ENCODE data around the gene ENTPD1. TPM values are rescaled to one million over a fixed set of nuclear protein-coding genes. Genes with fewer than 3 reads are reported as not detected.

The ENTPD1 gene
- polyA plus RNA-seq, 3 donors = 62.2 to 71.1 (median 70.4) TPM

DNA sequence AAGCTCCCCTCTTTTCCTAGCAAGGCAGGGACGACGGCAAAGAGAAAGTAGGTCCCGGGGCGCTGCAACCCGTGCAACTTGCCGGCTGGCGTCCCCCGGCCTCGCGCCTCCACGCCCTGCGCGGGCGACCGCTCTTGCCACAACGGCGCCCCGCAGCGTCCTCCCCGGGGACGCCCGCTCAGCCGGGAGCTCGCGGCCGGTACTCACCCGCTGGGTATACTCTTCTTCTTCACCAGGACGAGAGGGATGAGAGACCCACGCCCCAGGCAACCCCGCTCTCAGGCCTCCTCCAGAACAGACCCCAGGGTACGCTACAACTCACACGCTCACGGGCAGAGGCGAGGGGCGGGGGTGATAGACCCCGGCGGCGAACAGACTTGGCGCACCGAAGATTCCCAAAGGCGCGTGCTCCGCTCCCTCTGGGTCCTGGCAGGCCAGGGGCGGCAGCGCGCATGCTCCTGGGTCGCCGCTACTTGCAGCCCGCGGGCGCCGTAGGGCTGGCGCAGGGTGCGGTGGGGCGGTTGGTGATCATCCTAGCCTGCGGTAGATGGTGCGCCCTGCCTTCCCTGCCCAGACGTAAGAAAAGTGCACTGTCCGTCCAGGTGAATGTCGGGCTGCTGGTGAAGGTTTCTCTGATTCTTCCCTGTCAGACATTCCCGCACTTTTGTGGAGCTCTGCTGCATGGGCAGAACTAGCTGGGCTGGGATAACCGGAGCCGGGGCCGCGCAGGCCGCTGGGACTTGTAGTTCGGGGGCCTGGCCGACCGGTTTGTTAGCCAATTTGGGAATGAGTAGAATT, 151.7 kb downstream of the ENTPD1 start, which contains the start of gene CC2D2B:
CC2D2B (plus strand) TSS at position 520 of the 798 bp plus-strand sequence. CDS start 3,349 bp downstream, outside the sequence.
- Histone ChIP-seq H3K4me1 (ENCODE audit: control insufficient read depth in 1 of 2, insufficient read depth in 2 of 2, low read length in 2 of 2) (peaks cover 7 to 10% of the 10 kb centered on the region in 2 donors), H3K79me2 (ENCODE audit: insufficient read depth, low read length) (no peaks in the 10 kb centered on the region), H3K9ac (ENCODE audit: insufficient read depth, low read length, poor library complexity, severe bottlenecking) (peak within 1 kb of the TSS; percentile 76), H4K20me1 (ENCODE audit: insufficient read depth, low read length) (no peaks in the 10 kb centered on the region), H3K4me2 (replicated peaks; ENCODE audit: extremely low read depth, low read length, poor library complexity, severe bottlenecking) (peak within 1 kb of the TSS; percentile 84), H3K27me3 (ENCODE audit: control insufficient read depth in 2 of 2, insufficient read depth in 2 of 2, low read length in 2 of 2) (no peaks in the 10 kb centered on the region), H2AFZ (ENCODE audit: insufficient read depth, low read depth, low read length, poor library complexity, severe bottlenecking) (peak within 1 kb of the TSS; percentile 92), H3K27ac (ENCODE audit: low read depth in 1 of 2, low read length in 2 of 2) (peak within 1 kb of the TSS in 1 of 2 donors; percentile 52), H3K4me3 (replicated peaks in 1 of 3; ENCODE audit: low read depth in 2 of 3, low read length in 3 of 3) (peak within 1 kb of the TSS; percentile 60 to 88 (median 60)), H3K9me3 (replicated peaks in 1 of 2; ENCODE audit: control insufficient read depth in 1 of 2, insufficient read depth in 1 of 2, low read length in 2 of 2) (no peaks in the 10 kb centered on the region), H3K36me3 (replicated peaks in 1 of 2; ENCODE audit: control insufficient read depth in 1 of 2, insufficient read depth in 2 of 2, low read length in 2 of 2) (peaks cover 0 to 5% of the 10 kb centered on the region in 2 donors)
- Mint-ChIP-seq H3K36me3 (peaks cover 0 to 11% of the 10 kb centered on the region in 2 donors), H3K9me3 (peaks cover 0 to 6% (median 4%) of the 10 kb centered on the region in 7 donors), H3K27ac (peak within 1 kb of the TSS; percentile 41 to 92 (median 84)), H3K27me3 (ENCODE audit: low read depth in 3 of 3) (no peaks in the 10 kb centered on the region), H3K4me1 (peaks cover 11% of the 10 kb centered on the region), H3K4me3 (peak within 1 kb of the TSS; percentile 94 to 97)
- intact Hi-C loops (cut with micrococcal nuclease) = no loop called here
- WGBS (ENCODE audit: insufficient coverage) = under 1% methylated on average over 69 of the region's 69 CpGs
- peak; percentile 15 to 35 (median 30) for DNase-seq
- TF ChIP-seq, protein P1, sequence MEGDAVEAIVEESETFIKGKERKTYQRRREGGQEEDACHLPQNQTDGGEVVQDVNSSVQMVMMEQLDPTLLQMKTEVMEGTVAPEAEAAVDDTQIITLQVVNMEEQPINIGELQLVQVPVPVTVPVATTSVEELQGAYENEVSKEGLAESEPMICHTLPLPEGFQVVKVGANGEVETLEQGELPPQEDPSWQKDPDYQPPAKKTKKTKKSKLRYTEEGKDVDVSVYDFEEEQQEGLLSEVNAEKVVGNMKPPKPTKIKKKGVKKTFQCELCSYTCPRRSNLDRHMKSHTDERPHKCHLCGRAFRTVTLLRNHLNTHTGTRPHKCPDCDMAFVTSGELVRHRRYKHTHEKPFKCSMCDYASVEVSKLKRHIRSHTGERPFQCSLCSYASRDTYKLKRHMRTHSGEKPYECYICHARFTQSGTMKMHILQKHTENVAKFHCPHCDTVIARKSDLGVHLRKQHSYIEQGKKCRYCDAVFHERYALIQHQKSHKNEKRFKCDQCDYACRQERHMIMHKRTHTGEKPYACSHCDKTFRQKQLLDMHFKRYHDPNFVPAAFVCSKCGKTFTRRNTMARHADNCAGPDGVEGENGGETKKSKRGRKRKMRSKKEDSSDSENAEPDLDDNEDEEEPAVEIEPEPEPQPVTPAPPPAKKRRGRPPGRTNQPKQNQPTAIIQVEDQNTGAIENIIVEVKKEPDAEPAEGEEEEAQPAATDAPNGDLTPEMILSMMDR (IDR thresholded peaks at IDR 0.05) = peak; percentile 14

DNA sequence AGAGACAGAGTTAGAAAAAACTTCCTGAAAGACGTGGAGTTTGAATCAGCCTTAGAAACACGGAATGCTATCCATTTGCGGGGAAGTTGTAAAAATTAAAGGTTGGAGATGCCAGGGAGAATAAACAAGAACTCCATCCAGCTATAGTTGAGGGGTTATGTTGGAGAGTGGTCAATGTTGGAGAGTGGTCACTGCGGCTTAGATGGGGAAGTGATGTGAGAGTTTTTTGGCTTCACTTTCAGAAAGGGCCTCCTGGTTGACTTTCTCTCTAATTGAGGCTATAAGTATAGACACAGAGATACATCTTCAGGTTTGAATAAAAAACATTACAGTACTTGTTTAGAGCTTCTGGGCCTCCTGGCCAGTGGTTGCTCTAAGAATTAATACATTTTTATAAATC, 152.5 kb downstream of the ENTPD1 start:
- peak overlapping the region in 1 of 3 experiments; percentile 88 for H3K4me3 ChIP-seq (replicated peaks in 1 of 3; ENCODE audit: low read depth in 2 of 3, low read length in 3 of 3)
- H3K79me2 ChIP-seq (ENCODE audit: insufficient read depth, low read length) = no peaks in the 10 kb centered on the region
- TF ChIP-seq, protein P1 (IDR thresholded peaks at IDR 0.05) = no peak
- Mint-ChIP-seq H3K9me3 (peaks cover 0 to 6% (median 4%) of the 10 kb centered on the region in 7 donors), H3K27me3 (ENCODE audit: low read depth in 3 of 3) (no peaks in the 10 kb centered on the region), H3K4me1 (peaks cover 11% of the 10 kb centered on the region), H3K4me3 (peak overlapping the region in 1 of 2 donors; percentile 20), H3K36me3 (peaks cover 0 to 6% of the 10 kb centered on the region in 2 donors), H3K27ac (no peak overlapping the region)
- H2AFZ ChIP-seq (ENCODE audit: insufficient read depth, low read depth, low read length, poor library complexity, severe bottlenecking) = peak overlapping the region; percentile 92
- no peaks in the 10 kb centered on the region for H3K36me3 ChIP-seq (replicated peaks in 1 of 2; ENCODE audit: control insufficient read depth in 1 of 2, insufficient read depth in 2 of 2, low read length in 2 of 2)
- DNase-seq = no peak
- H3K9ac ChIP-seq (ENCODE audit: insufficient read depth, low read length, poor library complexity, severe bottlenecking) = no peak overlapping the region
- H3K4me2 ChIP-seq (replicated peaks; ENCODE audit: extremely low read depth, low read length, poor library complexity, severe bottlenecking) = peak overlapping the region; percentile 84
- H3K27me3 ChIP-seq (ENCODE audit: control insufficient read depth in 2 of 2, insufficient read depth in 2 of 2, low read length in 2 of 2) = no peaks in the 10 kb centered on the region
- H3K27ac ChIP-seq (ENCODE audit: low read depth in 1 of 2, low read length in 2 of 2) = no peak overlapping the region
- H4K20me1 ChIP-seq (ENCODE audit: insufficient read depth, low read length) = no peaks in the 10 kb centered on the region
- H3K4me1 ChIP-seq (ENCODE audit: control insufficient read depth in 1 of 2, insufficient read depth in 2 of 2, low read length in 2 of 2) = peaks cover 7 to 10% of the 10 kb centered on the region in 2 donors
- intact Hi-C loops (cut with micrococcal nuclease) = no loop called here
- WGBS (ENCODE audit: insufficient coverage) = 60% methylated on average over 1 of the region's 4 CpGs
- no peaks in the 10 kb centered on the region for H3K9me3 ChIP-seq (replicated peaks in 1 of 2; ENCODE audit: control insufficient read depth in 1 of 2, insufficient read depth in 1 of 2, low read length in 2 of 2)

Data from CD14-positive monocyte (primary cell).